Measurements from ENCODE around the gene TST.

- TF ChIP-seq, protein P1, sequence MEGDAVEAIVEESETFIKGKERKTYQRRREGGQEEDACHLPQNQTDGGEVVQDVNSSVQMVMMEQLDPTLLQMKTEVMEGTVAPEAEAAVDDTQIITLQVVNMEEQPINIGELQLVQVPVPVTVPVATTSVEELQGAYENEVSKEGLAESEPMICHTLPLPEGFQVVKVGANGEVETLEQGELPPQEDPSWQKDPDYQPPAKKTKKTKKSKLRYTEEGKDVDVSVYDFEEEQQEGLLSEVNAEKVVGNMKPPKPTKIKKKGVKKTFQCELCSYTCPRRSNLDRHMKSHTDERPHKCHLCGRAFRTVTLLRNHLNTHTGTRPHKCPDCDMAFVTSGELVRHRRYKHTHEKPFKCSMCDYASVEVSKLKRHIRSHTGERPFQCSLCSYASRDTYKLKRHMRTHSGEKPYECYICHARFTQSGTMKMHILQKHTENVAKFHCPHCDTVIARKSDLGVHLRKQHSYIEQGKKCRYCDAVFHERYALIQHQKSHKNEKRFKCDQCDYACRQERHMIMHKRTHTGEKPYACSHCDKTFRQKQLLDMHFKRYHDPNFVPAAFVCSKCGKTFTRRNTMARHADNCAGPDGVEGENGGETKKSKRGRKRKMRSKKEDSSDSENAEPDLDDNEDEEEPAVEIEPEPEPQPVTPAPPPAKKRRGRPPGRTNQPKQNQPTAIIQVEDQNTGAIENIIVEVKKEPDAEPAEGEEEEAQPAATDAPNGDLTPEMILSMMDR (conservative IDR thresholded peaks at IDR 0.05 in 1 of 2, IDR thresholded peaks at IDR 0.05 in 1 of 2; ENCODE audit: low read depth in 1 of 2, low read length in 2 of 2): no peak
- TF ChIP-seq EZH2 (IDR thresholded peaks at IDR 0.05; ENCODE audit: low read length, missing control alignments): no peak
Observed at GRCh38 chr22:37051391-37052385, 32.4 kb upstream of the TST start, which contains the start of gene KCTD17.

Measured in fibroblast of lung (primary cell).